ENCODE data around the gene ADORA1. TPM values are rescaled to one million over a fixed set of nuclear protein-coding genes. Genes with fewer than 3 reads are reported as not detected.
A peak's percentile ranks its signal among the peaks of the same experiment; 100 is the strongest.

Gene ADORA1
- 3.5 and 5.7 TPM in 2 replicates for total RNA-seq (2014; rRNA removed; shearing (Covaris generic))

DNA sequence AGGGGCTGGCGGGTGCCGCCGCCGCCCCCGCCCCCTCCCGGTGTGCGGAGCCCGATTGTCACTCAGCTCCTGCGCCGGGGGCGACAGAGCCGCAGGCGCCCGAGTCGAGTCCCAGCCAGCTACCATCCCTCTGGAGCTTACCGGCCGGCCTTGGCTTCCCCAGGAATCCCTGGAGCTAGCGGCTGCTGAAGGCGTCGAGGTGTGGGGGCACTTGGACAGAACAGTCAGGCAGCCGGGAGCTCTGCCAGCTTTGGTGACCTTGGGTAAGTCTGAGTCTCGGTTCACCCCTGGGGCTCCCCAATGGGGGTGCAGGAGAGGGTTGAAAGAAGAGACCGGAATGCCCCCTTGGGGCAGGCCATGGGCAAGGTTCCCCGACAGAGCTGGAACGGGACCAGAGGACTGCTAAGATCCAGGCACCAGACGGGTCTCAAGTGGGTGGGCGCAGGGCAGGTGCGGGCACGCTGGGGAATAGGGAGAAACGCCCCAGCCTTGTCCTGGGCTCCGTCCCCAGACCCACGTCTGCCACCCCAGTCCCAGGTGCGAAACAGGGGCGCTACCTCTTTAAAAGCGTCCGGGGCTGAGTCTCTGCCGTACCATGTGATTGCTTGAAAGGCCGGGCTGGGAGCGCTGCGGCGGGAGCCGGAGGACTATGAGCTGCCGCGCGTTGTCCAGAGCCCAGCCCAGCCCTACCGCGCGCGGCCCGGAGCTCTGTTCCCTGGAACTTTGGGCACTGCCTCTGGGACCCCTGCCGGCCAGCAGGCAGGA is at the start of gene ADORA1:
Gene ADORA1, plus strand, starts transcription at position 61 of the 765 bp plus-strand sequence. CDS start 1,116 bp downstream, outside the sequence.
- DNase-seq = peak; percentile 90
- H3K36me3 ChIP-seq (replicated peaks; ENCODE audit: control insufficient read depth, insufficient read depth, low read length) = no peaks in the 10 kb centered on the region
- peak within 1 kb of the TSS; percentile 63 for H3K4me3 ChIP-seq (ENCODE audit: insufficient read depth, low read depth, low read length)
- peaks cover 26% of the 10 kb centered on the region for H3K27me3 ChIP-seq (ENCODE audit: control insufficient read depth, insufficient read depth, low read length)

DNA sequence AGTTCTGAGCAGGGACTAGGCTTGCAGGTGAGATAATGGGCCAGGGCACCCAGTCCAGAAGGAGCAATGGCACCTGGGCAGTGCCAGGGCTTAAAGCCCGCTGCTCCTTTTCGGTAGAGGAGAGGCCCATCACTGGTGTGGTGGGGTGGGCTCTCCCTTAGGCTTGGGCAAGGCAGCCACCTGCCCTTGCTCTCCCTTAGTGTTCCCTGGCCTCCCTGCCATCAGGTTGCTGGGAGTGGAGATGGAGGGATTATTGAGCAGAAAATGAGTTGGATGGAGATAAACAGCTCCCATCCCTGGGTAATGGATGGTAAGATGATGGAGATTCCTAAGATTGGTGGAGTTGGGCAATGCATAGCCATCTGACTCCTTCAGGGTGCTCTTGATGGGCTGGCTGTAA is 49.6 kb upstream of the ADORA1 start:
- peaks cover 47% of the 10 kb centered on the region for H3K27me3 ChIP-seq (ENCODE audit: control insufficient read depth, insufficient read depth, low read length)
- no peaks in the 10 kb centered on the region for H3K36me3 ChIP-seq (replicated peaks; ENCODE audit: control insufficient read depth, insufficient read depth, low read length)
- H3K4me3 ChIP-seq (ENCODE audit: insufficient read depth, low read depth, low read length) = no peak overlapping the region
- DNase-seq = no peak

DNA sequence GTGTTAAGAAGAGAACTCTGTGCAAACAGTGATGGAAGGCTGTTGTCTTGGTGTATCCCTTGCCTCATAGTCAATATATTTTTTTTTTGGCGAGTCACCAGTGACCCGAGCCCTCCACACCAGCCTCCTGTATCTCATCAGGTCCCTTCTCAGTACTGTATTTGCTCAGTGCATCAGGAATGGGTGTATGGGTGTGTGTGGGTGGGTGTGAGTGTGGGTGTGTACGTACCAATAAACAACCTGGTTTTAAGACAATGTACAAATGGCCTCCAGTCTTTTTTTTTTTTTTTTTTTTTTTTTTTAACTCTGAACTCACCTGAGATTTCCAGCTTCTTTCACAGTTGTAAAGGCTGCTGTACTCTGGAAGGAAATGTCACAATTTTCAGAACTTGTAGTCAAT is 49.0 kb upstream of the ADORA1 start:
- Histone ChIP-seq H3K36me3 (replicated peaks; ENCODE audit: control insufficient read depth, insufficient read depth, low read length) (no peaks in the 10 kb centered on the region), H3K4me3 (ENCODE audit: insufficient read depth, low read depth, low read length) (no peak overlapping the region), H3K27me3 (ENCODE audit: control insufficient read depth, insufficient read depth, low read length) (peaks cover 44% of the 10 kb centered on the region)
- DNase-seq = no peak

DNA sequence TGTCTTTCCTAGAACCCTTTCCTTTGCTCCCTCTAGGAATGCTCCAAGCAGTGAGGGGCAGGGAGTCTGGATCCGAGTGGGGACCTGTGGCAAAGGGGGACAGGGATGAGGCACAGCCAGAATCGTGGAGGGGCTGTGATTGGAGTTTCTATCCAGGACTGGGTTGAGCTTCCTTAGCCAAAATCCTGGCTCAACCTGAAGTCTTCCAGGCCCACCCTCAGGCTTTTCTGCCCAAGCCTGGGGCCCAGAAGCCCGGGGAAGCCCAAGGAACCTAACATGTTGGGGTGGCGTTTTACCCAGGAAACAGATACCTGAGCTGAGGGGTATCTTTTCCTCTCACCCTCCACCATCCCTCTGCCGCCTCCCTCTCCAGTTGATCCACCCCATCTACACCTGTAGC is 47.1 kb upstream of the ADORA1 start:
- no peak for DNase-seq
- H3K27me3 ChIP-seq (ENCODE audit: control insufficient read depth, insufficient read depth, low read length) = peaks cover 25% of the 10 kb centered on the region
- no peaks in the 10 kb centered on the region for H3K36me3 ChIP-seq (replicated peaks; ENCODE audit: control insufficient read depth, insufficient read depth, low read length)
- H3K4me3 ChIP-seq (ENCODE audit: insufficient read depth, low read depth, low read length) = no peak overlapping the region

DNA sequence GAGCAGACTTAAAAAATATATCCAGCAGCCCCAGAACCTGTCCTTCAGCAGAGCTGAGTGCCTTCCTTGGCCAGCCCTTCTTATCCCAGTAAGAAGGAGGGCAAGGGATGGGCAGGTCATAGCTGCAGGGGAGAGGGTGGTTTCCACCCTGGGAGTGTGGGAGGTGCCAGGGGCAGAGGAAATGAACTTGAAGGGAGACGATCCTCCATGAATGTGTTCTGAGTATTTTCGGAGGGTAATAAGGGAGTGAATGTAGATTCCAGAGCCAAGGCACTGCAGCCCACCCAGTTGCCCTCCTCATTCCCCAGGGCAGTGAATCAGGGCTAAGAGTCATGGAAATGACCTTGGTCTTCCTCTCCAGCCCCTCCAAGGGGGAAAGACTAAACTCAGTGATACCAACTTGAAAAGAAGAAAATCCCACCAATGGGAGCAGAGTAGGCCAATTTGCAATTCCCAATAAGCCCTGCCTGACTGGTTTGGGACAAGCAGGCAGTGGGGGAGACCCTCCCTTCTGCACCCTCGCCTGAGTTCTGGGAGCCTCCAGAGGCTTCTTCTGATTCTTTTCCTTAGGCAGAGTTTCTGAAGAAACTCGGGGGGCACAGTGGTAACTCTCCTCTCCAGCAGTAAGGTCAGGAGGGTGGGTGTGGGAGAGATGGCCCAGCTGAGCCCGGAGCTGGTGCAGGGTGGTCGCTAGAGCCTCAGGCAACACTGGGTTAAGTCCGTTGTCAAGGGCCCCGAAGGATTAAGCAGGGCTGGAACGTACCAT is 45.9 kb upstream of the ADORA1 start:
- DNase-seq = peak; percentile 56
- H3K36me3 ChIP-seq (replicated peaks; ENCODE audit: control insufficient read depth, insufficient read depth, low read length) = no peaks in the 10 kb centered on the region
- no peak overlapping the region for H3K4me3 ChIP-seq (ENCODE audit: insufficient read depth, low read depth, low read length)
- H3K27me3 ChIP-seq (ENCODE audit: control insufficient read depth, insufficient read depth, low read length) = peaks cover 13% of the 10 kb centered on the region

DNA sequence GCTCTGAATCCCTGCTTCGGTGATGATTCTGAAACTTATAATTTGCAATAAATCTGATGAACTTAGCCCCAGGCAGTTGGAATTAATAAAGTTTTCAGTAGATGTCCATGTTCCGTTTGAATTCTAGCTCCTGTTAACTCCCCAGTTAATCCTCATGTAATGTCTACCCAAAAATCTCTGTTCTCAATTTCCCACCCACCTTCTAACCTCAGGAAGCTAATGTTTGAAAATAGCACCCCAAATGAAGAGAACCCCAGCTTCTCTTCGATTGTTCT is 45.4 kb upstream of the ADORA1 start:
- no peak for DNase-seq
- peaks cover 8% of the 10 kb centered on the region for H3K27me3 ChIP-seq (ENCODE audit: control insufficient read depth, insufficient read depth, low read length)
- H3K36me3 ChIP-seq (replicated peaks; ENCODE audit: control insufficient read depth, insufficient read depth, low read length) = no peaks in the 10 kb centered on the region
- no peak overlapping the region for H3K4me3 ChIP-seq (ENCODE audit: insufficient read depth, low read depth, low read length)

DNA sequence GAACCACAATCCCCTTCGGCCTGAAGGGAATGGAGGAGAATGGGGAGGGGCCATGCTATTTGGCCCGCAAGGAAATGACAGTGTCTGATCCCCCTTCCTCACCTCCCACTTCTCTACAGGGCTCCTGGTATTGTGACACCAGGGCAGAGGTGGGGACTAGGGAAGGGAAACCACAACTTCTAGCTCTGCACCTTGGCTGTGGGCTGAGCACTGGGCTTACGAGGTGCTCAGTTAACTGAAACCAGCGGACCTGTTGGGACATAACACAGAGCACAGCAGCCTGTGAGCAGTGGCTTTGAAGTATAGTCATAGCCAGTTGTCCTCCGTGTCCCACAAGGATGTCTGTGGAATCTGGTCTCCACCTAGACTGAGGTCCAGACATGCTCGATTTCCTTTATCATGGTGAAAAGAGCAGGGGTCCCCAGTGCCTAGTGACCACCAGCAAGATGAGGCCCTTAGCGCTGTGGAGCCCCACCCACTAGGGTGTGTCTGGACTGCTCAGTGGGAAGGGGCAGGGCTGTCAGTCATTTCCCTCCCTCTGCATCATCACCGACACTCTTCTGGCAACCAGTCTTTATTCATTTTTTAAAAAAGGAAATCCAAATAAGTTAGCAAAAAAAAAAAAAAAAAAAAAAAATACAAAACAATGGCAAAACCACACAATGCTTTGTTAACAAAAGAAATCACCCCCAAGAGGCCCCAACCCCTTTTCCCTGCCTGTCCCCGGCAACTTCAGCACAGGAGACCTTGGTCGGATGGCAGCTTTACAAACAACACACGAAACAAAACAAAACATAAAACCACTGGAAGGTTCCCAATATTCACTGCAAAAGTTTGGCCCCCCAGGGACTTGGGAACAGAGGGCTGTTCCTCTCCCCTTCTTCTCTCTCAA is 44.7 kb upstream of the ADORA1 start:
- no peaks in the 10 kb centered on the region for H3K36me3 ChIP-seq (replicated peaks; ENCODE audit: control insufficient read depth, insufficient read depth, low read length)
- peak; percentile 52 for DNase-seq
- no peak overlapping the region for H3K4me3 ChIP-seq (ENCODE audit: insufficient read depth, low read depth, low read length)
- peaks cover 3% of the 10 kb centered on the region for H3K27me3 ChIP-seq (ENCODE audit: control insufficient read depth, insufficient read depth, low read length)

DNA sequence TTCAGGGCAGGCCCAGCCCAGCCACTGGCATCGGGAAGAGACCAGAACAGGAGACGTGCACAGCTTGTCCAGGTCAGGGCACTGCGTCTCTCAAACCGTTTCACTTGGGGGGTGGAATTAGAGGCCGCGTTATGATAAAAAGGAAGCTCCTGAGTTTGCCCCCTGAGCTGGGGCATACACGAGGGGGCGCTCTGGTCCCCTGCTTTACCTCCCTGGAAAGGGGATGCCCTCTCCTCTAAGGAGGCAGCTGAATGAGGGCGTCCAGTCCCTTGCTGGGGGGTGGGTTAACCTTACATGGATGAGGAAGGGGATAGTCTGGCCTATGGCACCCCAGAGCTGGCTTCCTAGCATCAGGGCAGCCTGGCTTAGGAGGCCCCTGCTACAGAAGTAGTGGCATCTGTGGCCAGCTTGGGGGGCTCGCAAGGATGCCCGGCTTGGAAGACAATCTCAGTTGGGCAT is 44.0 kb upstream of the ADORA1 start:
- no peaks in the 10 kb centered on the region for H3K27me3 ChIP-seq (ENCODE audit: control insufficient read depth, insufficient read depth, low read length)
- H3K4me3 ChIP-seq (ENCODE audit: insufficient read depth, low read depth, low read length) = no peak overlapping the region
- peak; percentile 21 for DNase-seq

DNA sequence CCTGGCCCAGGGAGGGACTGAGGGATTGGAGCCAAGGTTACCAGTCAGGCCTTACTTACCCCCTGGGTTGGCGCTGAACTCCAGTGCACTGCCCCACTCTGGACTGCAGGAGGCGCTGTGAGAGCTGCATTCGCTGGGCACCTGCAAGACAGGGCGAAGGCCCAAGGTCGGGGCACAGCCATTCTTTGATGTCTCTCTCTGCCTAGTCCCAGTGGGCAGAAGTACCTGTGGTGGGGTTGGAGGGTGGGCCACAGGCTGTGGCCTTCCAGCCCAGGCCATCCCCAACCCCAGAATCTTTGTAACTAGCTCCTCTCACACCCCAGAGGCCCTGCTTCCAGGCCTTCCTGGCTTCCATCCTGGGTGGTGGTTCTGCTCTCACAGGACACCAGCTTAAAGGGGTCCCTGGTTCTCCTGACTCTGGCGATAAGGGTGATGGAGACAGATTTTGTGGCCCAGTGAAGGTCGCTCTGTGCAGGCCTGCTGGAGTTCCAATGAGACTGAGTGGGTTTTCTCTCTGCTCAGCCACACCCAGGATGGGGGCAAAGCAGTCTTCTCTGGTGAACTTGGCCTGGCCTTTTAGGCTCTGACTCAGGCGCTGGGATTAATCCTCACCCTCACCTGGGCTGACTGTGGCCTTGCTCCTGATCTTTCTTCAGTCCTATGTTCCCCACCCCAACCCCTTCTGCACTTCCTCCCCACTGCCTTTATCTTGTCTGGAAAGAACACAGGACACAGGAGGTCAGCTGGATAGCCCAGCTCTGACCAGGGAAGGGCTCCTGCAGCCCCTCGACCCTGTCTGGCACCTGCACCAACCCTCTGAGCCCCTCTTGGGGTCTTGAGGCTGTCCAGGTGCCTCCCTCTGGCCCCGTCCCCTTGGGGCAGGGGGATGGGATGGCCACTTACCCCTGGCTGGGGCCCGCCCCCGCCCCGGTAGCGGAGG is 42.7 kb upstream of the ADORA1 start:
- Histone ChIP-seq H3K27me3 (ENCODE audit: control insufficient read depth, insufficient read depth, low read length) (no peaks in the 10 kb centered on the region), H3K4me3 (ENCODE audit: insufficient read depth, low read depth, low read length) (no peak overlapping the region), H3K36me3 (replicated peaks; ENCODE audit: control insufficient read depth, insufficient read depth, low read length) (no peaks in the 10 kb centered on the region)
- DNase-seq = peak; percentile 88

More for the DNA sequence above, 44.0 kb upstream of the ADORA1 start:
- H3K36me3 ChIP-seq (replicated peaks; ENCODE audit: control insufficient read depth, insufficient read depth, low read length) = no peaks in the 10 kb centered on the region

DNA sequence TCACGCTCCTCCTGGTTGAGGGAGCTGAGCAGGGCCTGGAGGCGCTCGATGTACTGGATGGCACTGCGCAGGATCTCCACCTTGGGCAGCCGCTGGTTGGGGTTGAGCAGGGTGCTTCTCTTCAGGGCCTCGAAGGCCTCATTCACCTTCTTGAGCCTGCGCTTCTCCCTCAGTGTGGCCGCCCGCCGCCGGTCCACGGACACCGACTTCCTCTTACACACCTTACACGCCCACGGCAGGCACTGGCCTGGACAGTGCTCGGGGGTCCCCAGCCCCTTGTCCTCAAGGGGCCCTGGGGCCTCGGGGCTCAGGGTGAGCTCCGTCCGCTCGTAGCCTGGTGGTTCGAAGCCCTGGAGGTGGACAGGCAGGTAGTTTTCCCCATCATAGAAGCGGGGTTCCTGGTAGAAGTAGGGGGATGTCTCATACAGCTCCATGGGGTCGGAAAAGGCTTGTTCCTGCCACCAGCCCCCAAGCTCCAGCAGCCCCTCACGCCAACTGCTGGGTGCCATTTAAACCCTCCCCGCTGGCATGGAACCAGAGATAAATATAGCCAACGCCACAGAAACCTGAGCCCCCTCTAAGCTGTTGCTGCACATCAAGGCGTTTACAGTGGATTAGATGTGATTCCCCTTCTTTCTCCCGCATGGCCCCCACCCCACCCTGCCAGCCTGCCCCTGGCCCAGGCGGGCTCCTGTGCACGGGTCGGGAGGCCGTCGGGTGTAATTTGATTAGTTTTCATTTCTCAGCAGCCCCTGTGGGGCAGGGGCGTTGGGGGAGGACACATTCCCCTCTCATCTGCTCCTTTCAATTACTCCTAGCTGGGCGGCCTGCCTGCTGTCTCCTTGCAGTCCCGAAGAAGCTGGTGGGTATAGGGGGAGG is 41.8 kb upstream of the ADORA1 start, which contains the start of gene MYOG:
Gene MYOG, minus strand, starts transcription at position 485 of the 879 bp plus-strand sequence. Its CDS starts 51 bp downstream, at position 434.
- Histone ChIP-seq H3K36me3 (replicated peaks; ENCODE audit: control insufficient read depth, insufficient read depth, low read length) (no peaks in the 10 kb centered on the region), H3K27me3 (ENCODE audit: control insufficient read depth, insufficient read depth, low read length) (no peaks in the 10 kb centered on the region), H3K4me3 (ENCODE audit: insufficient read depth, low read depth, low read length) (no peak within 1 kb of the TSS)
- DNase-seq = peak; percentile 60

DNA sequence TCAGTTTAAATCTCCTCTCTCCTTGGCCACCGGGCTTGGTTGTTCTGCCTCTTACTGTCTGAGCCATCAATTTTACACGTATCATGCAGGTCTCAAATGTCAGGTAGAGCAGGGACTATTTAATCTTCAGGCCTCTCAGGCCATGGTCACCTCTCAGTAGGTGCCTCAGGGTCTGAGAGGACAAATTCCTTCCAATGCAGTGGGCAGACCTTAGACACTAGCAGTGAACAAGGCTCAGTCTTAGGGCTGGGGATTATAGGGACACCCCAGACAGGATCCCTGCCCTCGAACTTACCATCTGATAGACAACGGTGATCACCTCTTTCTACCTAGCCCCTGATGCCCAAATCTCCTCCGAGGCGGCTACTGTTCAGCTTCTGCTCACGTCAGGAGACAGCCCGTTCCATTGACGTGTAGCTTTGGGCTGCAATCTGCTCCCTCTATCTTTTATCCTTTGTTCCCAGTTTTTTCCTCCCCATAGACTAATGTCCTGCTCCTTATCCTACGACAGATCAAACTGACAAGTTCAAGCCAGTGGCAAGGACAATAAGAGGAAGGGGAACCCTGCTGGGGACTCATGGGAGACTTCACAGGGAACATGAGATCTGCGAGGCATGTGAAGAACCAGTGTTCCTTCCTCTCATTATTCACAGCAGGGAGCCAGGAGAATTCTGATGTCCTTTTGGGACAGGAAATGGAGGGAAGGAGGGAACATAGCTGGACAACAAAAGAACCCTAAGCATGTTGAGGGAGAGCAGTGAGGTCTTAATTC is 40.3 kb upstream of the ADORA1 start:
- H3K36me3 ChIP-seq (replicated peaks; ENCODE audit: control insufficient read depth, insufficient read depth, low read length) = no peaks in the 10 kb centered on the region
- H3K27me3 ChIP-seq (ENCODE audit: control insufficient read depth, insufficient read depth, low read length) = no peaks in the 10 kb centered on the region; the same call in 1 of the 2 replicates
- peak; percentile 22 for DNase-seq
- H3K4me3 ChIP-seq (ENCODE audit: insufficient read depth, low read depth, low read length) = no peak overlapping the region

DNA sequence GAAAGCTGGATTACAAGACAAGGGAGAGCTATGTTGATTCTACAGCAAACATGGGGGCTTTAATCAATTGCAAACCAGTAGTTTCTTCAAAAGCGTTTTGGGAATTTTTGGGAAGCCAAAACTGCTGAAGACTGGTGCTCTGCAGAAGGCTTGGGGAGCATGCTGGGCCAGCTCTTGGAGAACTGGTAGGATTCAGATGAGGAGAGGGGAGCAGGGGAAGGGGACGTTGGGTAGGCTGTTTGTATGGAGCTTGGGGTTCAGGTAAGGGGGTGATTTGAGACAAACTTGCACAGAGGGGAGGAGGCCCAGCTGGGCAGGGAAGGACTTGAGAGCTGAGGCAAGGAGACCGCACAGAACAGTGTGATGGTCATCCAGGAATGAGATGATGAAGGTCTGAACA is 39.1 kb upstream of the ADORA1 start:
- Histone ChIP-seq H3K27me3 (ENCODE audit: control insufficient read depth, insufficient read depth, low read length) (no peaks in the 10 kb centered on the region; the same call in 1 of the 2 replicates), H3K4me3 (ENCODE audit: insufficient read depth, low read depth, low read length) (no peak overlapping the region), H3K36me3 (replicated peaks; ENCODE audit: control insufficient read depth, insufficient read depth, low read length) (no peaks in the 10 kb centered on the region)
- DNase-seq = no peak

All from H7 (cell line).